GM12873 (cell line): ENCODE measurements around the gene MAD1L1.

ENCODE experiments used
- TF ChIP-seq, protein P1 (sequence below): IDR thresholded peaks from 2 replicates; pipeline ENCODE4 v1.5.1; 2012; ENCODE audit warnings: low read depth, mild to moderate bottlenecking, moderate library complexity, low read length, control low read depth; ENCODE audit not compliant: insufficient read depth; ENCODE audit errors: missing control alignments

MAD1L1 gene

DNA sequence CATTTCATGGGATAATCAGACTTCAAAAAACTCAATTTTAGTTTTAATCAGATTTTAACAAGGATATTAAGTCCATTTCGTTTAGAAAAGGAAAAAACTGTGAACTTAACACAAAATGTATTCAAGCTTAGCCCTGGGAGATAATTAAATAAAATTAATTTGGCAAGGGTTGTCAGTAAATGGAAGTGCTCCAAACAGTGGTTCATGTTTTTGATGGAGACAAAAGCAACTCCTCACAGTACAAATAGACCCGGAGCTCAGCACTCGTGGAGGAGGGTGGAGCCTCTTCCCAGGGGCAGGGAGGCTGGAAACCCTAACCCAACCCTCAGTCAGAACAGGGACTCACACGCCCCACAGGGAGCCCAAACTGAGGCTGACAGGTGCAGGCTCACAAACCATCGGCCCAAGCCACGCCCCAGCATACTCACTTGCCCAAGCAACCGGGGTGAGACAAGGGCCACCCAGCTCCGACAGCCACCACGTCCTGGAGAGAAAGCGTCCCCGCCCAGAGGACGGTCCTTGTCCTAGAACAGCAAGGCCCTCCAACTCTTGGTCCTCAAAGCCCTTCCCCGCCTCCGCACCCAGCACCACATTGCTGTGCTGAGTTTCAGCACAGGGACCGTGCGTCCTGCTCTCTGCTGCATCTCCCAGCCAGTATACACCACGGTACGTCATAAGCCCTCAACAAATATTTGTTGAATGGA is 39.8 kb downstream of the MAD1L1 start:
- TF ChIP-seq, protein P1, sequence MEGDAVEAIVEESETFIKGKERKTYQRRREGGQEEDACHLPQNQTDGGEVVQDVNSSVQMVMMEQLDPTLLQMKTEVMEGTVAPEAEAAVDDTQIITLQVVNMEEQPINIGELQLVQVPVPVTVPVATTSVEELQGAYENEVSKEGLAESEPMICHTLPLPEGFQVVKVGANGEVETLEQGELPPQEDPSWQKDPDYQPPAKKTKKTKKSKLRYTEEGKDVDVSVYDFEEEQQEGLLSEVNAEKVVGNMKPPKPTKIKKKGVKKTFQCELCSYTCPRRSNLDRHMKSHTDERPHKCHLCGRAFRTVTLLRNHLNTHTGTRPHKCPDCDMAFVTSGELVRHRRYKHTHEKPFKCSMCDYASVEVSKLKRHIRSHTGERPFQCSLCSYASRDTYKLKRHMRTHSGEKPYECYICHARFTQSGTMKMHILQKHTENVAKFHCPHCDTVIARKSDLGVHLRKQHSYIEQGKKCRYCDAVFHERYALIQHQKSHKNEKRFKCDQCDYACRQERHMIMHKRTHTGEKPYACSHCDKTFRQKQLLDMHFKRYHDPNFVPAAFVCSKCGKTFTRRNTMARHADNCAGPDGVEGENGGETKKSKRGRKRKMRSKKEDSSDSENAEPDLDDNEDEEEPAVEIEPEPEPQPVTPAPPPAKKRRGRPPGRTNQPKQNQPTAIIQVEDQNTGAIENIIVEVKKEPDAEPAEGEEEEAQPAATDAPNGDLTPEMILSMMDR = no peak

DNA sequence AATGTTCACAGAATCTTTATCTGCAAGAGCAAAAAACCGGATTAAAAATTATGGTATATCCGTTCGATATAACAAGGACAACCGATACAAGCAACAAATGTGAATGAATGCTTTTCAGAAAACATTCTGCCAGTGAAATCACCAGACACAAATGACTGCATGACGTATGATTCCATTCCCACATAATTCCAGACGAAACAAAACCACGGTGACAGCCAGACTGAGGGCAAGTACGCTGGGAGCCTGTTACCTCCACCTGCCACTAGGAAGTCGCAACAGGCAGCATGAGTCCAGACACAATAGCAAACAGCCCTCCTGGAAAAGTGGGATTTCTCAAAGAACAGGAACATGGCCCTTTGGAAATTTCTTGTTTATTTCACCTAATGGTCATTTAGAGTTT is 41.7 kb downstream of the MAD1L1 start:
- TF ChIP-seq, protein P1 = no peak

DNA sequence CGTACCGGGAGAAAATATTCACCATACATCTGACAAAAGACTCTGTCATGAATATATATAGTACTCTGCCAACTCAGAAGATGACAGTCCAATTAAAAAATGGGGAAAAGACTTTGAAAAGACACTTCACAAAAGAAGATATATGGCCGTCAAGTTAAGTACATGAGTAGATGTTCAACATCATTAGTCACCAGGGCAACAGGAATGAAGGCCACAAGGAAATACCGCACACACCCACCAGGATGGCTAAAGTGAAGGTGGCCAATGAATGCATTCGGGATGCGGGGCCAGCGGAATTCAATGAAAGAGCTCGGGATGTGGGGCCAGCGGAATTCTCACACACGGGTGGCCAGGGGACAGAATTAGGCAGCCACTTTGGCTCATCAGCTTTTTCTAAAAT is 42.2 kb downstream of the MAD1L1 start:
- TF ChIP-seq, protein P1 = no peak

DNA sequence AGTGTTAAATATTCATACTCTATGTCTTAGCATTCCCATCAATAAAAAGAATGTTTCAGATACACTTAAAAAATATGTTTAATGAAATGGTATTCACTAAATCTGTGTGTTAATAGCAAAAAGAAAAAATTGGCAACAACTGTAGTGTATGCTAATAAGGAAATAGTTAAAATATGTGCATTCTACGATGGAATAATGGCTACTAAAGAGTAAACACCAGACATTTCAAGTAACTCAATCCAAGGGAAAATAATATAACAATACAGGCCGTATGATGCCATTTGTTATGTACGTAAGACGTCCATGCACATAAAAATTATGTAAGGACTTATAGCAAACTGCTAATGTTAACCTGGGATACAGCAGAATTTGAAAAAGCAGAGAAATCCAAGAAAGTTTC is 46.6 kb downstream of the MAD1L1 start:
- TF ChIP-seq, protein P1 = no peak

DNA sequence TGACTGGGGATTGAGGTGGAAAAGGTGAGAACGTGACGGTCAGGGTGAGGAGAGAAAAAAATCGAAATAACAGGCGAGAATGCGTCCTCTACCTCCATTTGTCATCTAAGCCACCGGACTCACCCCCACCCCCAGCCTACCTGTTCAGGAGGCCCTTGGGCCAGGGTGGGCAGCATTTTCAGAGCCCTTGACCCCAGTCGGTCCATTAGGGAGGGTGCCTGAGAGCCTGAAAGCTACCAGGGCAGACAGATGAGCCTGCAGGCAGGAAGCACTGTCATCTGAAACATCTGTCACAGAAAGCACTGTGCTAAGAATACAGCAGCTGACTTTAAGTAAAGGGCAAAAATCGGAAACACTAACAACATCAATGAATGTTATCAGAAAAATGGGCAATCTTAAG is 47.0 kb downstream of the MAD1L1 start:
- TF ChIP-seq, protein P1 = no peak

DNA sequence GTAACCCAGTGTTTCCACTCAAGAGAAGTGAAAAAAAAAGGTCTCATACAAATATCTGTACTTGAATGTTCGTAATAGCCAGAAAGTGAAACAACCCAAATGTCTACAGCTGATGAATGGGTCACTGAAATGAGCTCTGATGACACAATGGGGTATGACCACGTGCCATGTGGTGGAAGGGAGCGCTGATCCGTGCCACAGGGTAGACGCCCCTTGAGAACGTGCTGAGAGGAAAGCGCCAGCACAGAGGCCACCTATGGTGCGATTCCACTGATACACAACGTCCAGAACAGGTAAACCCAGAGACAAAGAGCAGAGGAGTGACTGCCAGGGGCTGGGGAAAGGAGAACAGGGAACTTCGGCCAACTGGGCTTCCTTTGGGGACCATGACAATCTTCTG is 50.3 kb downstream of the MAD1L1 start:
- TF ChIP-seq, protein P1 = no peak

DNA sequence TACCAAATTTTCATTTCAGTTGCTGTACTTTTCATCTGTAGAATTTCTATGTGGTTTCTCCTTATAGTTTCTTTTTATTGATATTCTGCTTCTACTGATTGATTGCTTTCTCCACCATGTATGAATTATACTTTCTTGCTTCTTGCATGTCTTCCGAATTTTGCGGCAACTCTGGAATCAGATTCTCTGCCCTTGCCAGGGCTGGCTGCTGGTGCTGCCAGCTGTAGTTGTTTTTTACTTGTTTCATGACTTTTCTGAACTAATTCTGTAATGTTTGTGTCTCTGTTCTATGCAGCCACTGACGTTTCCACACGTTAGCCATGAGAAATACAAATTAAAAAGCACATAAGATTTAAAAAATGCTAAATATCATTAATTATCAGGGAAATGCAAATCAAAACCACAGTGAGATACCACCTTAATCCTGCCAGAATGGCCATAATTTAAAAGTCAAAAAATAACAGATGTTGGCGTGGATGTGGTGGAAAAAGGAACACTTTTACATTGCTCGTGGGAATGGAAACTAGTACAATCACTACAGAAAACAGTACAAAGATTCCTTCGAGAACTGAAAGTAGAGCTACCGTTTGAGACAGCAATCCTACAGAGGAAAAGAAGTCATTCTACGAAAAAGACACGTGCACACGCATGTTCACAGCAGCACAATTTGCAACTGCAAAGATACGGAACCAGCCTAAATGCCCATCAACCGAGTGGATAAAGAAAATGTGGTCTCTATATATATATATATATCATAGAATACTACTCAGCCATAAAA is 51.5 kb downstream of the MAD1L1 start:
- TF ChIP-seq, protein P1 = no peak
